HepG2 (cell line): Measurements from ENCODE around the gene ZNF451. TPM values are rescaled to one million over a fixed set of nuclear protein-coding genes. Genes with fewer than 3 reads are reported as not detected.

Source experiments
- ATAC-seq: fragments of 200-7000 bp; cut with Tn5 transposase; 3 replicates; pipeline ENCODE4 v1.9.1; 2020; ENCODE audit warnings: mild to moderate bottlenecking, moderate library complexity
- BruUV-seq: library from RNA; stranded (reverse); fragments of 400-500 nt; replicated peaks from 2 replicates; lab custom pipeline; 2021; lab: Mats Ljungman, UMichigan
- CTCF ChIA-PET: fragments of 300-600 bp; formaldehyde crosslinking; extraction: SDS; loops from one replicate; lab custom pipeline; 2021; ENCODE audit warnings: low total read pairs, inconsistent platforms, low intra/inter-chr PET ratio; lab: Yijun Ruan, JAX
- POLR2A ChIA-PET: fragments of 350-600 bp; sonication (Branson Sonifier 250); formaldehyde crosslinking; loops from one replicate; lab custom pipeline; 2020; ENCODE audit warnings: antibody characterized with exemption, inconsistent platforms; lab: Yijun Ruan, JAX
- DNase-seq: peaks from one replicate; pipeline ENCODE4 v3.0.0-alpha.2; 2015; ENCODE audit warnings: low spot score
- FAIRE-seq: peaks from 3 replicates; lab custom pipeline; 2011; peaks lifted over from hg19 to GRCh38; lab: Jason Lieb, UNC
- H2AFZ ChIP-seq: one replicate; pipeline ENCODE4 v1.6.1; 2011; ENCODE audit warnings: low read length, inconsistent platforms
- H3K27ac ChIP-seq: fragments of 300-600 bp; 3 replicates; pipeline ENCODE4 v1.8.0; 2011; ENCODE audit warnings: mixed run types, mild to moderate bottlenecking, mixed read lengths, low read length, inconsistent platforms; ENCODE audit not compliant: insufficient read depth; ENCODE audit errors: extremely low read length
- H3K27me3 ChIP-seq, 2 experiments: fragments of 200-600 bp in 1 of 2; 2 replicates in 1 of 2; 3 replicates in 1 of 2; pipeline versions ENCODE4 v1.6.0 to v1.8.0; 2011; ENCODE audit warnings: low read length in 2 of 2, mild to moderate bottlenecking in 2 of 2, moderate library complexity in 2 of 2, inconsistent platforms in 1 of 2; ENCODE audit not compliant: insufficient read depth in 2 of 2, control insufficient read depth in 1 of 2
- H3K36me3 ChIP-seq, 2 experiments: fragments of 200-600 bp in 1 of 2; replicated peaks in 1 of 2; 2 replicates in 1 of 2; 3 replicates in 1 of 2; pipeline versions ENCODE4 v1.5.1 to v1.8.0; 2011; ENCODE audit warnings: low read length in 2 of 2, inconsistent platforms in 1 of 2; ENCODE audit not compliant: insufficient read depth in 2 of 2, control insufficient read depth in 1 of 2
- H3K4me1 ChIP-seq: 2 replicates; pipeline ENCODE4 v1.5.1; 2012; ENCODE audit warnings: low read length, inconsistent platforms; ENCODE audit not compliant: insufficient read depth
- H3K4me2 ChIP-seq: 2 replicates; pipeline ENCODE4 v1.6.0; 2011; ENCODE audit warnings: low read depth, low read length, inconsistent platforms
- H3K4me3 ChIP-seq, 3 experiments: fragments of 200-600 bp in 1 of 3; sonication (generic), shearing (Covaris generic) in 1 of 3; replicated peaks in 1 of 3; 2 replicates each; pipeline ENCODE4 v1.5.1; 2011 to 2016; ENCODE audit warnings: low read length in 3 of 3, inconsistent platforms in 2 of 3, low read depth in 2 of 3, mild to moderate bottlenecking in 2 of 3, control low read depth in 1 of 3, mixed read lengths in 1 of 3; ENCODE audit not compliant: insufficient read depth in 1 of 3
- H3K79me2 ChIP-seq: one replicate; pipeline ENCODE4 v1.6.1; 2011; ENCODE audit warnings: low read length, inconsistent platforms; ENCODE audit not compliant: insufficient read depth
- H3K9ac ChIP-seq: 2 replicates; pipeline ENCODE4 v1.6.0; 2011; ENCODE audit warnings: mild to moderate bottlenecking, low read depth, low read length, inconsistent platforms; ENCODE audit not compliant: insufficient read depth
- H3K9me3 ChIP-seq: 2 replicates; pipeline ENCODE4 v1.5.1; 2012; ENCODE audit warnings: mild to moderate bottlenecking, low read length
- H4K20me1 ChIP-seq: 2 replicates; pipeline ENCODE4 v1.6.0; 2011; ENCODE audit warnings: inconsistent platforms, mild to moderate bottlenecking, low read length, moderate library complexity; ENCODE audit not compliant: insufficient read depth
- ATF6 ChIP-seq: sonication (generic); formaldehyde crosslinking; conservative IDR thresholded peaks from 2 replicates; pipeline ENCODE4 v1.4.0; 2020; ENCODE audit warnings: missing genetic modification reagents
- IRX3 ChIP-seq: sonication (generic); formaldehyde crosslinking; IDR thresholded peaks from 2 replicates; pipeline ENCODE4 v1.8.1; 2023; ENCODE audit warnings: mild to moderate bottlenecking, low read depth, missing genetic modification reagents, borderline replicate concordance
- RNF219 ChIP-seq: sonication (generic); formaldehyde crosslinking; IDR thresholded peaks from 2 replicates; pipeline ENCODE4 v1.5.0; 2020; ENCODE audit warnings: mild to moderate bottlenecking, missing genetic modification reagents
- SOX5 ChIP-seq: IDR thresholded peaks from 2 replicates; pipeline ENCODE4 v1.6.1; 2016; ENCODE audit warnings: borderline replicate concordance
- STAT6 ChIP-seq: sonication (generic); formaldehyde crosslinking; IDR thresholded peaks from 2 replicates; pipeline ENCODE4 v1.4.0; 2020; ENCODE audit warnings: missing genetic modification reagents, mild to moderate bottlenecking, borderline replicate concordance
- U2AF1 ChIP-seq: fragments of 200-400 bp; formaldehyde crosslinking; optimal IDR thresholded peaks from 2 replicates; pipeline ENCODE3; 2017; ENCODE audit warnings: mild to moderate bottlenecking, low read depth, low read length
- ZFP36L2 ChIP-seq: sonication (generic); formaldehyde crosslinking; IDR thresholded peaks from 2 replicates; pipeline ENCODE4 v1.4.0; 2020; ENCODE audit warnings: missing genetic modification reagents
- ZNF577 ChIP-seq: sonication (generic); formaldehyde crosslinking; IDR thresholded peaks from 2 replicates; pipeline ENCODE4 v1.4.0; 2020; ENCODE audit warnings: mild to moderate bottlenecking, low read depth, missing genetic modification reagents, borderline replicate concordance
- ZNF703 ChIP-seq: sonication (generic); formaldehyde crosslinking; IDR thresholded peaks from 2 replicates; pipeline ENCODE4 v1.5.1; 2020; ENCODE audit warnings: missing genetic modification reagents, mild to moderate bottlenecking, moderate library complexity, borderline replicate concordance
- WGBS: methylation state at CpG from one replicate; pipeline ENCODE4 v1.1.6; 2017; ENCODE audit warnings: low lambda C conversion rate; 5-methylcytosine and 5-hydroxymethylcytosine counted together
- in situ Hi-C: cut with HindIII; loops from 2 replicates; pipeline ENCODE4 v1.10.0; 2017; ENCODE audit warnings: low pct_unique_long_range_greater_than_20kb; ENCODE audit not compliant: extremely low pct_ligation_motif_present
- intact Hi-C: fragments of 100-400 bp; cut with micrococcal nuclease; formaldehyde crosslinking; loops from one replicate; pipeline ENCODE4 v1.10.0; 2022; ENCODE audit not compliant: unreplicated experiment
- polyA plus RNA-seq, 8 experiments: library from polyadenylated mRNA; depleted of rRNA in 3 of 8; stranded (reverse) in 7 of 8; unstranded in 1 of 8; fragments of >200 nt; fragmentation: Illumina TruSeq in 4 of 8; extraction: Trizol in 4 of 8; gene quantifications; 2 replicates each; pipeline versions ENCODE4 v1.2.1 to v1.2.3, GENCODE V29; 2011 to 2016; ENCODE audit warnings: low read depth in 4 of 8, missing spikeins in 1 of 8, mixed read lengths in 1 of 8; ENCODE audit not compliant: insufficient read depth in 1 of 8
- total RNA-seq, 5 experiments: library from RNA; depleted of rRNA; stranded (reverse); fragments of >200 nt; fragmentation: Illumina TruSeq; extraction: Trizol; gene quantifications; 2 replicates each; pipeline ENCODE4 v1.2.3, GENCODE V29; 2016; ENCODE audit warnings: low read depth in 1 of 5

Gene ZNF451
- total and polyA plus RNA-seq, 2 of the 13 experiments (the other 11 are each of a cell fraction or from before 2014, with no cell fraction given): 32.1 to 65.7 TPM

- no peak for TF ChIP-seq ZFP36L2 (CRISPR knock-in tag)
- TF ChIP-seq IRX3 (CRISPR knock-in tag): no peak
- TF ChIP-seq, all 625 proteins: peak for 2
These were observed 4.7 kb downstream of the ZNF451 start (continued) for GRCh38 chr6:57094689-57095088.

GRCh38 chr6:57097596-57097995 lies 7.6 kb downstream of the ZNF451 start:
- H3K27me3 ChIP-seq: no peaks in the 10 kb centered on the region
- peaks cover 63% of the 10 kb centered on the region for H3K4me1 ChIP-seq
- in situ Hi-C loops (no loop called here), intact Hi-C loops (loop anchor here (5.0 to 10.0 kb wide), 3 partner anchors 125 to 217 kb away; partner anchors contain the start of genes BEND6, PRIM2 and RAB23)
- no peaks in the 10 kb centered on the region for H3K9me3 ChIP-seq
- H3K79me2 ChIP-seq: peaks cover 67% of the 10 kb centered on the region
- peaks cover 38% of the 10 kb centered on the region for H4K20me1 ChIP-seq
- H3K4me3 ChIP-seq: no peak overlapping the region
- POLR2A ChIA-PET: no interaction called here
- FAIRE-seq: no peak
- H3K36me3 ChIP-seq: peaks cover 12 to 59% of the 10 kb centered on the region in 2 experiments
- no peak for TF ChIP-seq ATF6
- no peak overlapping the region for H3K9ac ChIP-seq
- no peak overlapping the region for H2AFZ ChIP-seq
- H3K4me2 ChIP-seq: no peak overlapping the region
- ATAC-seq: no peak
- DNase-seq: no peak
- H3K27ac ChIP-seq: no peak overlapping the region
- CTCF ChIA-PET: no interaction called here
- no TSS peak for BruUV-seq
- 93% methylated on average over 1 of the region's 1 CpG for WGBS

- H3K36me3 ChIP-seq: peaks cover 22 to 67% of the 10 kb centered on the region in 2 experiments
- 97% methylated on average over 3 of the region's 3 CpGs for whole genome bisulfite sequencing
- peaks cover 48% of the 10 kb centered on the region for H3K4me1 ChIP-seq
- H2AFZ ChIP-seq: no peak overlapping the region
- H3K9me3 ChIP-seq: no peaks in the 10 kb centered on the region
- intact Hi-C loops: no loop called here
- H3K4me3 ChIP-seq: no peak overlapping the region
- no peak overlapping the region for H3K9ac ChIP-seq
- H3K27ac ChIP-seq: no peak overlapping the region
- no peaks in the 10 kb centered on the region for H3K27me3 ChIP-seq
- ATAC-seq: no peak
- POLR2A ChIA-PET: interaction anchor here (1.0 to 1.4 kb wide), 2 partner anchors 10 to 69 kb away, joined by 3 to 5 read pairs; partner anchors contain the start of gene BAG2
- BruUV-seq: no TSS peak
- no peak overlapping the region for H3K4me2 ChIP-seq
- no peaks in the 10 kb centered on the region for H4K20me1 ChIP-seq
- no peak for DNase-seq
- no peak for FAIRE-seq
- in situ Hi-C loops: no loop called here
- CTCF ChIA-PET: no interaction called here
- H3K79me2 ChIP-seq: peaks cover 56% of the 10 kb centered on the region
- TF ChIP-seq SOX5 (CRISPR knock-in tag) (no peak), U2AF1 (no peak), STAT6 (CRISPR knock-in tag) (no peak), ZNF703 (CRISPR knock-in tag) (no peak), ZNF577 (CRISPR knock-in tag) (no peak), RNF219 (no peak)
These were observed 13.0 kb downstream of the ZNF451 start for GRCh38 chr6:57102976-57103375.
